GM12872 (cell line): ENCODE measurements around the gene CAPN3.

ENCODE experiments used
- CTCF ChIP-seq: IDR thresholded peaks from 3 replicates; pipeline ENCODE4 v1.5.1; 2011; ENCODE audit warnings: low read depth, mild to moderate bottlenecking, low read length, moderate library complexity; ENCODE audit not compliant: insufficient read depth

The CAPN3 gene

GRCh38 chr15:42409011-42409410 lies 49.7 kb downstream of the CAPN3 start:
- no peak for TF ChIP-seq CTCF

- TF ChIP-seq CTCF, result no peak
Observed at GRCh38 chr15:42411884-42412283, 52.6 kb downstream of the CAPN3 start.

GRCh38 chr15:42413920-42414319 lies 54.6 kb downstream of the CAPN3 start:
- TF ChIP-seq CTCF, result no peak

- TF ChIP-seq CTCF, result no peak
Observed at GRCh38 chr15:42419369-42419768, 60.1 kb downstream of the CAPN3 start.

GRCh38 chr15:42421376-42421775 lies 62.1 kb downstream of the CAPN3 start:
- TF ChIP-seq CTCF, result no peak

- no peak for TF ChIP-seq CTCF
Observed at GRCh38 chr15:42427429-42428223, 68.3 kb downstream of the CAPN3 start.

GRCh38 chr15:42444415-42445063 lies 85.2 kb downstream of the CAPN3 start:
- TF ChIP-seq CTCF, result no peak
